GM12878 (cell line): ENCODE measurements around the gene CEP170B.

Experiments
- EZH2 ChIP-seq: IDR thresholded peaks from 2 replicates; pipeline ENCODE4 v1.6.1; 2012; ENCODE audit warnings: low read depth, mild to moderate bottlenecking, control low read depth, inconsistent platforms, low read length, borderline replicate concordance; ENCODE audit not compliant: control insufficient read depth
- SRF ChIP-seq, 2 experiments: IDR thresholded peaks; 2 replicates each; pipeline ENCODE4 v1.6.1; 2011; ENCODE audit warnings: low read depth in 2 of 2, low read length in 2 of 2, mild to moderate bottlenecking in 1 of 2, moderate library complexity in 1 of 2
- TF ChIP-seq, protein P1 (sequence below): IDR thresholded peaks from 2 replicates; pipeline ENCODE4 v1.6.1; 2012; ENCODE audit warnings: low read depth, low read length, improper control_type of control experiment

DNA sequence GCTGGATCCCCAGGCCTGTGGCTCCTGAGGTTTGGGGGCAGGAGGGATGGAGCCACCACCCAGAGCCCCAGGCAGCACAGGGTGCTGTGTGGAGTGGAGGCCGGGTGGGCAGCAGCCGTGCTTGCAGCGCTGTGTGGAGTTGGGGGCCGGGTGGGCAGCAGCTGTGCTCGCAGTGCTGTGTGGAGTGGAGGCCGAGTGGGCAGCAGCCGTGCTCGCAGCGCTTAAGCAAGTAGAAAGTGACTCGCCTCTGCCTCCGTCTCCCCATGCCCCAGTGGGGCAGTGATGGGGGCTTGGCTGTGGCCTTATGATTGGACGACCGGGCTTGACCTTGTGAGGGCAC is 10.3 kb downstream of the CEP170B start:
- TF ChIP-seq EZH2 (no peak), SRF (IDR thresholded peaks at IDR 0.05; ENCODE audit: low read depth in 2 of 2, low read length in 2 of 2) (no peak)
- TF ChIP-seq, protein P1, sequence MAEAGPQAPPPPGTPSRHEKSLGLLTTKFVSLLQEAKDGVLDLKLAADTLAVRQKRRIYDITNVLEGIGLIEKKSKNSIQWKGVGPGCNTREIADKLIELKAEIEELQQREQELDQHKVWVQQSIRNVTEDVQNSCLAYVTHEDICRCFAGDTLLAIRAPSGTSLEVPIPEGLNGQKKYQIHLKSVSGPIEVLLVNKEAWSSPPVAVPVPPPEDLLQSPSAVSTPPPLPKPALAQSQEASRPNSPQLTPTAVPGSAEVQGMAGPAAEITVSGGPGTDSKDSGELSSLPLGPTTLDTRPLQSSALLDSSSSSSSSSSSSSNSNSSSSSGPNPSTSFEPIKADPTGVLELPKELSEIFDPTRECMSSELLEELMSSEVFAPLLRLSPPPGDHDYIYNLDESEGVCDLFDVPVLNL, result no peak
